GM12875 (cell line): Measurements from ENCODE around the gene KIAA0040.

ENCODE experiments used
- H3K4me3 ChIP-seq: one replicate; pipeline ENCODE4 v1.5.1; 2011; ENCODE audit warnings: low read depth, low read length, control low read depth
- CTCF ChIP-seq: IDR thresholded peaks from 2 replicates; pipeline ENCODE4 v1.5.1; 2011; ENCODE audit warnings: low read depth, mild to moderate bottlenecking, control low read depth, inconsistent platforms, low read length, moderate library complexity, borderline replicate concordance; ENCODE audit not compliant: insufficient read depth

KIAA0040 gene

GRCh38 chr1:175131095-175131494, 61.5 kb downstream of the KIAA0040 start:
- no peak overlapping the region for H3K4me3 ChIP-seq
- TF ChIP-seq CTCF: no peak

GRCh38 chr1:175130649-175131045, 61.9 kb downstream of the KIAA0040 start:
- H3K4me3 ChIP-seq: no peak overlapping the region
- TF ChIP-seq CTCF: no peak

GRCh38 chr1:175129997-175130648, 62.5 kb downstream of the KIAA0040 start:
- TF ChIP-seq CTCF: no peak
- no peak overlapping the region for H3K4me3 ChIP-seq

GRCh38 chr1:175129644-175129996, 63.0 kb downstream of the KIAA0040 start:
- H3K4me3 ChIP-seq: no peak overlapping the region
- no peak for TF ChIP-seq CTCF

- H3K4me3 ChIP-seq: no peak overlapping the region
- TF ChIP-seq CTCF: no peak
These were observed 63.4 kb downstream of the KIAA0040 start for GRCh38 chr1:175129182-175129581.

- H3K4me3 ChIP-seq: no peak overlapping the region
- TF ChIP-seq CTCF: no peak
These were observed 64.1 kb downstream of the KIAA0040 start for GRCh38 chr1:175128523-175128922.

- no peak for TF ChIP-seq CTCF
- no peak overlapping the region for H3K4me3 ChIP-seq
These were observed 65.0 kb downstream of the KIAA0040 start for GRCh38 chr1:175127565-175127964.
